NB4 (cell line): Measurements from ENCODE around the gene HS3ST4.

Experiments
- DNase-seq: peaks from one replicate; pipeline ENCODE4 v3.0.0; 2010; ENCODE audit warnings: low read depth
- H3K4me3 ChIP-seq: one replicate; pipeline ENCODE4 v1.5.1; 2011; ENCODE audit warnings: mild to moderate bottlenecking, low read depth, low read length, moderate library complexity
- MYC ChIP-seq: IDR thresholded peaks from 2 replicates; pipeline ENCODE4 v1.6.1; 2011; ENCODE audit warnings: low read depth, low read length
- POLR2A ChIP-seq: IDR thresholded peaks from 2 replicates; pipeline ENCODE4 v1.6.1; 2011; ENCODE audit warnings: mild to moderate bottlenecking; ENCODE audit not compliant: insufficient read length; ENCODE audit errors: extremely low read depth
- TF ChIP-seq, protein P1 (sequence below): IDR thresholded peaks from one replicate; pipeline ENCODE4 v1.5.1; 2012; ENCODE audit warnings: low read depth, low read length
- TF ChIP-seq, protein P2 (sequence below): IDR thresholded peaks from 2 replicates; pipeline ENCODE4 v1.6.1; 2011; ENCODE audit warnings: low read depth, low read length

The HS3ST4 gene

DNA sequence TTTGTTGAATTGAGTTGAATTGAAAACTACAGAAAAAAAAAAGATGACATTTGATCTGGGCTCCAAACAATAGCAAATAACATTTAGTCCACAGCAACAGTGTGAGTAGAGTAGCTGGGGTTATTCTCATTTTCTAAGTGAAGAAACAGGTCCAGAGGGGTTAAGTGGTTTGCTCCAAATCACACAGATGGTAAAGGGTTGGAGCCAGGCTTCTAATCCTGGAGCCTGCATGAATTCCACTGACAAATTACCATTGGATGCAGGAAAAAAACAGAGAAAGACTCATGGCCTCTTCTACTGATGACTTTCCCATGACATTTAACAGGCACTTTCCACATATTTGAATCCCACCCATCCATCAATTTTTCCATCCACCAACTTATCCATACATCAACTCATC is 182.4 kb downstream of the HS3ST4 start:
- no peak for DNase-seq
- TF ChIP-seq, protein P1, sequence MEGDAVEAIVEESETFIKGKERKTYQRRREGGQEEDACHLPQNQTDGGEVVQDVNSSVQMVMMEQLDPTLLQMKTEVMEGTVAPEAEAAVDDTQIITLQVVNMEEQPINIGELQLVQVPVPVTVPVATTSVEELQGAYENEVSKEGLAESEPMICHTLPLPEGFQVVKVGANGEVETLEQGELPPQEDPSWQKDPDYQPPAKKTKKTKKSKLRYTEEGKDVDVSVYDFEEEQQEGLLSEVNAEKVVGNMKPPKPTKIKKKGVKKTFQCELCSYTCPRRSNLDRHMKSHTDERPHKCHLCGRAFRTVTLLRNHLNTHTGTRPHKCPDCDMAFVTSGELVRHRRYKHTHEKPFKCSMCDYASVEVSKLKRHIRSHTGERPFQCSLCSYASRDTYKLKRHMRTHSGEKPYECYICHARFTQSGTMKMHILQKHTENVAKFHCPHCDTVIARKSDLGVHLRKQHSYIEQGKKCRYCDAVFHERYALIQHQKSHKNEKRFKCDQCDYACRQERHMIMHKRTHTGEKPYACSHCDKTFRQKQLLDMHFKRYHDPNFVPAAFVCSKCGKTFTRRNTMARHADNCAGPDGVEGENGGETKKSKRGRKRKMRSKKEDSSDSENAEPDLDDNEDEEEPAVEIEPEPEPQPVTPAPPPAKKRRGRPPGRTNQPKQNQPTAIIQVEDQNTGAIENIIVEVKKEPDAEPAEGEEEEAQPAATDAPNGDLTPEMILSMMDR = no peak
- TF ChIP-seq MYC (no peak), POLR2A (no peak)
- TF ChIP-seq, protein P2, sequence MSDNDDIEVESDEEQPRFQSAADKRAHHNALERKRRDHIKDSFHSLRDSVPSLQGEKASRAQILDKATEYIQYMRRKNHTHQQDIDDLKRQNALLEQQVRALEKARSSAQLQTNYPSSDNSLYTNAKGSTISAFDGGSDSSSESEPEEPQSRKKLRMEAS = no peak

DNA sequence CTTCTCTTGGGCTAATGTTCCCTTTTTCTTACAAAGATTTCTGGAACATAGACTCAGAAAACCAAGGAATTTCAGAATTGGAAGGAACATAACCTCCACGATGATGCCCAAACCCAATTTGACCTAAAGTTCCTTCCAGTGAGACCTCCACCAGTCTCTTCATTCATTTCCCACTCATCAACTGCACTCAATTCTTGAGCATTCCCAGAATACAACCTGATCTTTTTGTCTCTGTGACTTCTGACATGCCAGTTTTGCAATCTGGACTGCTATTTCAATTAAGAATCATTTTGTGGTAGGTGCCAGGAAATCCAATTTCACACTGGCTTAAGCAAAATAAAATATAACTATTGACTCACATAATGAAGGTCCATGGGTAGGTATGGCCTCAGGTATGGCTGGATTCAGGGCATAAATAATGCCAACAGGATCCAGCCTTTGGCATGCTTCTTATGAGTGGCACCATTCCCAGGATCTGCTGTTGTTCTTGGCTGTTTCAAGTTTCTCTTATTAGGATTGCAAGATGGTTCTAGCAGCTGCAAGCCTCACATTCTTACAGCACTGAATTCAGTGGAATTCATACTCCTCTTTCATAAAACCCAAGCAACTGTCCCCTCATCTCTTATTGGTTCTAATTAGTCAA is 184.3 kb downstream of the HS3ST4 start:
- TF ChIP-seq, protein P2 = no peak
- TF ChIP-seq MYC = no peak
- TF ChIP-seq POLR2A = no peak
- TF ChIP-seq, protein P1 = no peak
- no peak for DNase-seq
- no peak overlapping the region for H3K4me3 ChIP-seq

More for the DNA sequence above, 182.4 kb downstream of the HS3ST4 start:
- no peak overlapping the region for H3K4me3 ChIP-seq

DNA sequence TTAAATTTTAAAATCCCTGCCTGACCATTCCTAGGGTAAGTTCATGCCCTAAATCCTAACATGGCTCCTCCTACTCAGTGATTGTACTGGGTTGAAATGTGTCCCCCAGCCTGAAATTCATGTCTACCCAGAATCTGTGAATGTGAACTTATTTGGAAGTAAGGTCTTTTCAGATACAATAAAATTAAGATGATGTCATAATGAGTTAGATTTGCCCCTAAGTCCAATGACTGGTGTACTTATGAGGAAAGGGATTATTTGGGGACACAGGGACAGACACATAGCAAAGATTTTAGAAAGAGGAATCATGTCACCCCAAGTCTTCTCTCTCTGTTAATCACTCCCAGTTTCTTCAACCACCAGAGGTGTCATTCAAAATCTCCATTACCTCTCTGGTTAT is 185.3 kb downstream of the HS3ST4 start:
- DNase-seq = no peak
- no peak overlapping the region for H3K4me3 ChIP-seq
- TF ChIP-seq, protein P1 = no peak
- TF ChIP-seq MYC = no peak
- TF ChIP-seq POLR2A = no peak
- TF ChIP-seq, protein P2 = no peak

DNA sequence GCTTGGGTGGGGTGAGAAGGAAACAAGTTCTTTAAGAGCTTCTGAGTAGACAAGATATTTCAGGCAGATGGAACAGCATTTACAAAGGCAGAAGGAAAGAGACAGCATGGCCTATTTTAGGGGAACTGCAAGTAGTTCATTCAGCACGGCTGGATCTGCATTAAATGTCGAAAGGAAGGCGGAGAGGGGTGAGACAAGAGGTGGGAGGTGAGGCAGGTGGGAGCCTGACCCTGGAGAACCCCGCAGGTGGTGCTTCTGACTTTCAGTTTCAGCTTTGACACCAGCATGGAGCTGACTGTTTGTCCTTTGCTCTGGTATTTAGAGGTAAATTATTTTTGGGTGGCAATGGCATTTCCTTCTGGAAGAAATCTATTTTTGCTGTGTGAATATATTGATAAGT is 194.8 kb downstream of the HS3ST4 start:
- TF ChIP-seq, protein P2 = no peak
- TF ChIP-seq, protein P1 = no peak
- TF ChIP-seq POLR2A = no peak
- no peak overlapping the region for H3K4me3 ChIP-seq

DNA sequence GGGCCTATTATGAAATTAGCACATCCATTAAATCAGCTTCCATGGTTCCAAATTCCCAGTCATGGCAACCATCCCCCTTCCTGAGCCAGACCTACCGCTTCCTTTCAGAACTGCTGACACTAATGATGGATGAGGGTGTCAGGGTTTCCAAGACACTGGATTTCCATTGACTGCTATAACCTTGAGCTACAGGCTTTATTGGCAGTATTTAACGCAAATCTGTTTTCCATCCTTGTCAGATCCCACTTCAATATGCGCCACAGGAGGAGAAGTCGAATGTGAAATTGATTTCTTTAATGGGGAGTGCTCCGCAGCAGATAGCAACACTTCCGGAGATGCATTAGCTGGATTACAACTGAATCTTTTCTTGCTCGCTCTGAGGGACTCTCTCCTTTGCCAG is 197.1 kb downstream of the HS3ST4 start:
- TF ChIP-seq, protein P2 = no peak
- TF ChIP-seq, protein P1 = no peak
- TF ChIP-seq MYC = no peak
- no peak for DNase-seq

More for the DNA sequence above, 194.8 kb downstream of the HS3ST4 start:
- no peak for DNase-seq

DNA sequence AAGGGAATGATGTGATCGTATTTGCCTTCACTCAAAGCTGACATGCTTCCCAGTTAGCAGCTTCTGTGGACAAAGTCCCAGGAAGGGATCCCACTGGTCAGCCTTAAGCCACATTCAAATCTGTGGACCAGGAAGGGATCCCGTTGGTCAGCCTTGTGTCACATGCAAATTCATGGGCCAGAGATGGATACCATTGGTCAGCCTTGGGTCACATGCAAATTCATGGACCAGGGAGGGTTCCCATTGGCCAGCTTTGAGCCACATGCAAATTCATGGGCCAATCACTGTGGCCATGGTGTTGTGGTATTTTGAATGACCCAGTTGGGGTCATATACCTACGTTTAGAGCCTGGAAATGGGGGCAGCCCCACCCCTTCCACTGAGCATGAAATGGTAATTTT is 201.6 kb downstream of the HS3ST4 start:
- no peak overlapping the region for H3K4me3 ChIP-seq
- DNase-seq = peak; percentile 3
- TF ChIP-seq POLR2A (no peak), MYC (no peak)
- TF ChIP-seq, protein P1 = no peak
- TF ChIP-seq, protein P2 = no peak

More for the DNA sequence above, 197.1 kb downstream of the HS3ST4 start:
- H3K4me3 ChIP-seq = no peak overlapping the region
